Heart left ventricle (tissue), 16 donors: ENCODE measurements around the gene FCMR. TPM values are rescaled to one million over a fixed set of nuclear protein-coding genes. Genes with fewer than 3 reads are reported as not detected.

Experiments
- ATAC-seq, 4 donors: fragments of 200-7000 bp; cut with Tn5 transposase; one replicate each; pipeline ENCODE4 v1.9.1; 2020 to 2022; ENCODE audit warnings: moderate library complexity in 4 of 4, mild to moderate bottlenecking in 3 of 4, moderate number of reproducible peaks in 1 of 4
- DNase-seq, 5 donors: peaks; one replicate each; pipeline ENCODE4 v3.0.0-alpha.2; 2020
- H3K27ac ChIP-seq, 12 donors: fragments of 200-600 bp; sonication (generic) in 4 of 12; one replicate each; pipeline versions ENCODE4 v1.5.0 to v1.8.0; 2016 to 2022; ENCODE audit warnings: mild to moderate bottlenecking in 2 of 12
- H3K27me3 ChIP-seq, 9 donors: fragments of 200-600 bp; sonication (generic) in 2 of 9; one replicate each; pipeline versions ENCODE4 v1.5.1 to v1.8.0; 2016 to 2022; ENCODE audit warnings: mild to moderate bottlenecking in 3 of 9
- H3K36me3 ChIP-seq, 9 donors: fragments of 200-600 bp; sonication (generic) in 2 of 9; one replicate each; pipeline versions ENCODE4 v1.5.0 to v1.8.0; 2018 to 2022; ENCODE audit warnings: mild to moderate bottlenecking in 2 of 9
- H3K4me1 ChIP-seq, 12 donors: fragments of 200-600 bp; sonication (generic) in 4 of 12; one replicate each; pipeline versions ENCODE4 v1.5.0 to v1.8.0; 2016 to 2022; ENCODE audit warnings: mild to moderate bottlenecking in 3 of 12
- H3K4me3 ChIP-seq, 12 donors: fragments of 200-600 bp; sonication (generic) in 4 of 12; one replicate each; pipeline versions ENCODE4 v1.5.0 to v1.8.0; 2017 to 2022; ENCODE audit warnings: mild to moderate bottlenecking in 9 of 12, moderate library complexity in 4 of 12
- H3K9me3 ChIP-seq, 12 donors: fragments of 200-600 bp; sonication (generic) in 4 of 12; one replicate each; pipeline versions ENCODE4 v1.5.0 to v1.8.0; 2016 to 2022; ENCODE audit warnings: mild to moderate bottlenecking in 1 of 12
- POLR2A ChIP-seq, 2 donors: fragments of 450-650 bp; IDR thresholded peaks; one replicate each; pipeline ENCODE4 v1.6.1; 2017; ENCODE audit warnings: antibody characterized with exemption in 2 of 2, mild to moderate bottlenecking in 2 of 2, moderate library complexity in 2 of 2
- WGBS, 4 donors: extraction: QIAGEN DNeasy Blood & Tissue Kit in 2 of 4; methylation state at CpG; one replicate each; pipeline versions ENCODE4 v1.1.5 to v1.1.7; 2013 to 2018; 5-methylcytosine and 5-hydroxymethylcytosine counted together
- intact Hi-C, 10 donors: fragments of 100-400 bp; cut with DNase I; formaldehyde crosslinking; loops; one replicate each; pipeline versions ENCODE4 v1.11.1 to v1.14.2; 2022
- polyA plus RNA-seq, 2 donors: library from polyadenylated mRNA; stranded (reverse); fragments of 200-250 nt; gene quantifications; one replicate each; pipeline ENCODE4 v1.2.3, GENCODE V29; 2013
- total RNA-seq, 9 donors: library from RNA; depleted of rRNA in 2 of 9; stranded (reverse); fragments of >200 nt in 2 of 9; fragmentation: NEBNext Ultra II Directional in 3 of 9; extraction: Animal tissue kit (Norgen Biotek cat#: 25700) in 3 of 9; gene quantifications; one replicate each; pipeline versions ENCODE4 v1.1.0 to v1.2.4, GENCODE V29; 2016 to 2023
- TF ChIP-seq, protein P1 (sequence below), 12 donors: fragments of 200-600 bp; sonication (generic) in 4 of 12; IDR thresholded peaks; one replicate each; pipeline versions ENCODE4 v1.5.0 to v1.8.0; 2018 to 2022; ENCODE audit warnings: antibody characterized with exemption in 12 of 12, mild to moderate bottlenecking in 5 of 12
- donor health status: ischemic (EF 13 %, LVEDD 7.1; RV severe dilation, severe dysfunction).
- donor health status: healthy with polysubstance abuse.
- donor health status: DM: no; HTN: yes; CAD: no.
- donor health status: DM: no; HTN: no; CAD: no.
- donor health status: ischemic (EF 25% LVEDD 6.9; RV normal size, moderate dysfunction).
- donor health status: ischemic (EF 25% LVEDD 5.7; RV mildly dilated, moderate dysfunction).
- donor health status: healthy.
- donor health status: DM: yes; HTN: yes; CAD: no.
- donor health status: ischemic (EF 35%, LVEDD 5.7; RV mildly dilated, moderate dysfunction).
- donor health status: nonischemic (EF 11% LVEDD 7.7; RV severe dilation, severe dysfunction).
- donor health status: DM: yes; HTN: yes; CAD: no.
- donor health status: PGD.
- donor health status: ischemic (EF 29% LVEDD 5.4; RV normal size, mild dysfunction).
- donor health status: nonischemic (EF 23%, LVEDD 6.1; RV moderate dilation, normal function).

The FCMR gene
- total and polyA plus RNA-seq, 11 donors = 0.99 to 16.3 (median 3.2) TPM

DNA sequence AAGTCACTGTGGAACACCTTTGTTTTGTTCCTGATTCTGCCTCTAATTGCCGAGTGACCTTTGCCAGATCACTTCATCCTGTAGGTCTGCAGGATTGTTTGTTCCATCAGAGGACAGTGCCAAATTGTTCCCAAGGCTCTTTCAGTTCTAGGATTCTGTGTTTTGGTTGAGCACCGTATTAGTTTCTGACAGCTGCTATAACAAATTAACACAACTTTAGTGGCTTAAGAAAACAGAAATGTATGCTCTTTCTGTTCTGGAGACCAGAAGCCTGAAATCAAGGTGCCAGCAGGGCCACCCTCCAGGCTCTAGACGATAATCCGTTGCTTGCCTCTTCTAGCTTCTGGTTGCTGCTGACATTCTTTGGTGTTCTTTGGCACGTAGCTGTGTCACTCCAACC, 27.9 kb upstream of the FCMR start:
- no peak for ATAC-seq
- TF ChIP-seq POLR2A (IDR thresholded peaks at IDR 0.05) = no peak
- TF ChIP-seq, protein P1, sequence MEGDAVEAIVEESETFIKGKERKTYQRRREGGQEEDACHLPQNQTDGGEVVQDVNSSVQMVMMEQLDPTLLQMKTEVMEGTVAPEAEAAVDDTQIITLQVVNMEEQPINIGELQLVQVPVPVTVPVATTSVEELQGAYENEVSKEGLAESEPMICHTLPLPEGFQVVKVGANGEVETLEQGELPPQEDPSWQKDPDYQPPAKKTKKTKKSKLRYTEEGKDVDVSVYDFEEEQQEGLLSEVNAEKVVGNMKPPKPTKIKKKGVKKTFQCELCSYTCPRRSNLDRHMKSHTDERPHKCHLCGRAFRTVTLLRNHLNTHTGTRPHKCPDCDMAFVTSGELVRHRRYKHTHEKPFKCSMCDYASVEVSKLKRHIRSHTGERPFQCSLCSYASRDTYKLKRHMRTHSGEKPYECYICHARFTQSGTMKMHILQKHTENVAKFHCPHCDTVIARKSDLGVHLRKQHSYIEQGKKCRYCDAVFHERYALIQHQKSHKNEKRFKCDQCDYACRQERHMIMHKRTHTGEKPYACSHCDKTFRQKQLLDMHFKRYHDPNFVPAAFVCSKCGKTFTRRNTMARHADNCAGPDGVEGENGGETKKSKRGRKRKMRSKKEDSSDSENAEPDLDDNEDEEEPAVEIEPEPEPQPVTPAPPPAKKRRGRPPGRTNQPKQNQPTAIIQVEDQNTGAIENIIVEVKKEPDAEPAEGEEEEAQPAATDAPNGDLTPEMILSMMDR (IDR thresholded peaks at IDR 0.05) = no peak
- Histone ChIP-seq H3K27ac (no peak overlapping the region), H3K4me1 (no peaks in the 10 kb centered on the region), H3K4me3 (no peak overlapping the region), H3K9me3 (peaks cover 0 to 6% (median 0%) of the 10 kb centered on the region in 12 donors), H3K27me3 (peaks cover 0 to 29% (median 6%) of the 10 kb centered on the region in 9 donors), H3K36me3 (no peaks in the 10 kb centered on the region)
- WGBS, 4 donors = 89 to 94% (median 90%) methylated on average over 5 of the region's 5 CpGs
- intact Hi-C loops = no loop called here
- DNase-seq = no peak

DNA sequence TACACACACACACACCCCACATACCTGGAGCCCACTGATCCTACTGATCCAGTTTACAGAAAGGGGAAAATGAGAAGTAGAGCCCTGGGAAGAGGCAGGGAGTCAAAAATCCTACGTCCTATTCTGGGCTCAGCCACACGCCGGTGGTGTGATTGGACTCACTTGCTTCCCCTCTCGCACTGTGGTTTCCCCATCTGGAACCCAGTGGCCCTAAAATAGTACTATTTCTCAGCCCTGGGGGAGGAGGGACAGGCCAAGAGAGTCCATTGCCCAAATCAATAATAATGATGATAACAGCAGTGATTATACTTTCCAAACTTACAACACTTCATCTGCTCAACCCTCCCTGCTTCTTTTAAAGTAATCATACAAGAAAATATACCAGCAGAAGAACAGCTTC, 27.5 kb upstream of the FCMR start:
- intact Hi-C loops = no loop called here
- DNase-seq (no peak), ATAC-seq (peak in 1 of 4 donors; percentile 48)
- no peaks in the 10 kb centered on the region for H3K36me3 ChIP-seq
- no peaks in the 10 kb centered on the region for H3K4me1 ChIP-seq
- H3K27me3 ChIP-seq = peaks cover 0 to 29% (median 6%) of the 10 kb centered on the region in 9 donors
- WGBS, 4 donors = 82 to 93% (median 84%) methylated on average over 4 of the region's 4 CpGs
- H3K27ac ChIP-seq = no peak overlapping the region
- no peak overlapping the region for H3K4me3 ChIP-seq
- no peak for TF ChIP-seq POLR2A (IDR thresholded peaks at IDR 0.05)
- TF ChIP-seq, protein P1 (IDR thresholded peaks at IDR 0.05) = no peak
- H3K9me3 ChIP-seq = peaks cover 0 to 6% (median 0%) of the 10 kb centered on the region in 12 donors

DNA sequence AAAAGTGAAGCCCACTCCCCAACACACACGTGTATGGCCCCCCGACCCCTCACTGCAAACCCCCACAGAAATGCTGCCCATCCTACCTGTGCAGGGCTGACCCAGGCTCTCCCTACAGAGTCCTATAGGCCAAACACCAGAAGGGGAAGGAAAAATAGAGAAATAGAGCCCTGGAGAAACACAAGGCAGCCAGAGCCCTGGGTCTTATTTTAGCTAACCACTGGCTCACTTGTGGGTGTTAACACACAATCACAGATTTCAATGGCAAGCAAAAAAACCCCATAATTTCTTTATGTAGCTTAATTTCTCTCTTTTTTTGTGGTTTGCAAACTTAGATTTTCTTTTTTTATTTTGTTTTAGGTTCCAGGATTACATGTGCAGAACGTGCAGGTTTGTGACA, 25.5 kb upstream of the FCMR start:
- no peak for TF ChIP-seq POLR2A (IDR thresholded peaks at IDR 0.05)
- TF ChIP-seq, protein P1 (IDR thresholded peaks at IDR 0.05) = no peak
- no peaks in the 10 kb centered on the region for H3K4me1 ChIP-seq
- no peak overlapping the region for H3K27ac ChIP-seq
- intact Hi-C loops = no loop called here
- WGBS, 4 donors = 85 to 93% (median 87%) methylated on average over 3 of the region's 3 CpGs
- peaks cover 0 to 38% (median 6%) of the 10 kb centered on the region in 9 donors for H3K27me3 ChIP-seq
- ATAC-seq = no peak
- H3K4me3 ChIP-seq = no peak overlapping the region
- no peaks in the 10 kb centered on the region for H3K36me3 ChIP-seq
- no peak for DNase-seq
- peaks cover 0 to 6% (median 0%) of the 10 kb centered on the region in 12 donors for H3K9me3 ChIP-seq

DNA sequence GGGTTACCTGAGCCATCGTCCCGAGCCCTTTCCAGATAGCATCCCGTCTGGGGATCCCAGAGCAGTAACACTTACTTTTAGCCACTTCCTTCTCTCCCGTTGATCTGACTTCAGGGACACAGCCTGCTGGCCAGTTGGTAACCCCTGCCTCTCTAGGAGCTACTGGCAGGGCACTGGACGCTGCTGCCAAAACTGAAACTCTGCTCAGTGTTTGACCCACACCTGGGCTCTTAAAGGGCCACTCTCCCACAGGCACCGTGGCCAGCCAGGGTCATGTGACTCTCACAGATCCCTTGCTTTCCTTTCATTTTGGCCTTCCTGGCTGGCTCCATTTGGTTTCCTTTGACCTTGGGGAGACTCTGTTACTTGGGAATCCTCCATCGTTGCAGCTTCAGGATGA, 24.5 kb upstream of the FCMR start, which contains the start of gene PIGR:
PIGR (minus strand) TSS at position 206 of the 400 bp plus-strand sequence. CDS start 5,935 bp downstream, outside the sequence.
- Histone ChIP-seq H3K27me3 (peaks cover 0 to 38% (median 6%) of the 10 kb centered on the region in 9 donors), H3K9me3 (peaks cover 0 to 6% (median 0%) of the 10 kb centered on the region in 12 donors), H3K27ac (no peak within 1 kb of the TSS), H3K4me3 (no peak within 1 kb of the TSS), H3K36me3 (no peaks in the 10 kb centered on the region), H3K4me1 (no peaks in the 10 kb centered on the region)
- no peak for DNase-seq
- no peak for ATAC-seq
- TF ChIP-seq, protein P1 (IDR thresholded peaks at IDR 0.05) = no peak
- 42 to 55% (median 46%) methylated on average over 7 of the region's 7 CpGs for WGBS, 4 donors
- intact Hi-C loops = no loop called here
